ENCODE data around the gene RBMS1. TPM values are rescaled to one million over a fixed set of nuclear protein-coding genes. Genes with fewer than 3 reads are reported as not detected.

RBMS1 gene
- total and polyA plus RNA-seq, 4 donors, result 7.9 to 23.5 (median 15.5) TPM

DNA sequence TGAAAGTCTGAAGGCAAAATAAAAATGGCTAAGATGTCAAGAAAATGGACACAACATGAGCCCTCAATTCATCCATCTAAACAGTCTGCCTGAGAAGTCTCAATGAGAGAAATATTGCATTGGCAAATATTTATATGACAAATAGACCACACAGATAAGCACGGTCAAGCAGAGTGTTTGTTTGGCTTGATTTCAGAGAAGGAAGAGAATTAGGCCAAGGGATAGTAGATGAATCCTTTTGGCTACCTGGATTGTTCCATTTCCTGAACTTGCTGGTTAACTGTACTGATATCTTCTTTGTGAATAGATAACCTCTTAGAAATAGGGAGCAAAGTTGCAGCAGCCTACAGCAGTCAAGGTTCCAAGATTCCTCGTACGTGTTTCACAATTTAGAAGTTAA lies 129.6 kb downstream of the RBMS1 start:
- H3K27ac ChIP-seq (ENCODE audit: low read depth in 1 of 2, low read length in 2 of 2), result no peak overlapping the region
- no peak for DNase-seq (ENCODE audit: low spot score)
- TF ChIP-seq, protein P1, sequence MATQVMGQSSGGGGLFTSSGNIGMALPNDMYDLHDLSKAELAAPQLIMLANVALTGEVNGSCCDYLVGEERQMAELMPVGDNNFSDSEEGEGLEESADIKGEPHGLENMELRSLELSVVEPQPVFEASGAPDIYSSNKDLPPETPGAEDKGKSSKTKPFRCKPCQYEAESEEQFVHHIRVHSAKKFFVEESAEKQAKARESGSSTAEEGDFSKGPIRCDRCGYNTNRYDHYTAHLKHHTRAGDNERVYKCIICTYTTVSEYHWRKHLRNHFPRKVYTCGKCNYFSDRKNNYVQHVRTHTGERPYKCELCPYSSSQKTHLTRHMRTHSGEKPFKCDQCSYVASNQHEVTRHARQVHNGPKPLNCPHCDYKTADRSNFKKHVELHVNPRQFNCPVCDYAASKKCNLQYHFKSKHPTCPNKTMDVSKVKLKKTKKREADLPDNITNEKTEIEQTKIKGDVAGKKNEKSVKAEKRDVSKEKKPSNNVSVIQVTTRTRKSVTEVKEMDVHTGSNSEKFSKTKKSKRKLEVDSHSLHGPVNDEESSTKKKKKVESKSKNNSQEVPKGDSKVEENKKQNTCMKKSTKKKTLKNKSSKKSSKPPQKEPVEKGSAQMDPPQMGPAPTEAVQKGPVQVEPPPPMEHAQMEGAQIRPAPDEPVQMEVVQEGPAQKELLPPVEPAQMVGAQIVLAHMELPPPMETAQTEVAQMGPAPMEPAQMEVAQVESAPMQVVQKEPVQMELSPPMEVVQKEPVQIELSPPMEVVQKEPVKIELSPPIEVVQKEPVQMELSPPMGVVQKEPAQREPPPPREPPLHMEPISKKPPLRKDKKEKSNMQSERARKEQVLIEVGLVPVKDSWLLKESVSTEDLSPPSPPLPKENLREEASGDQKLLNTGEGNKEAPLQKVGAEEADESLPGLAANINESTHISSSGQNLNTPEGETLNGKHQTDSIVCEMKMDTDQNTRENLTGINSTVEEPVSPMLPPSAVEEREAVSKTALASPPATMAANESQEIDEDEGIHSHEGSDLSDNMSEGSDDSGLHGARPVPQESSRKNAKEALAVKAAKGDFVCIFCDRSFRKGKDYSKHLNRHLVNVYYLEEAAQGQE (IDR thresholded peaks at IDR 0.05), result no peak
- TF ChIP-seq, protein P2, sequence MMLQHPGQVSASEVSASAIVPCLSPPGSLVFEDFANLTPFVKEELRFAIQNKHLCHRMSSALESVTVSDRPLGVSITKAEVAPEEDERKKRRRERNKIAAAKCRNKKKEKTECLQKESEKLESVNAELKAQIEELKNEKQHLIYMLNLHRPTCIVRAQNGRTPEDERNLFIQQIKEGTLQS (IDR thresholded peaks at IDR 0.05), result no peak
- TF ChIP-seq, protein P3, sequence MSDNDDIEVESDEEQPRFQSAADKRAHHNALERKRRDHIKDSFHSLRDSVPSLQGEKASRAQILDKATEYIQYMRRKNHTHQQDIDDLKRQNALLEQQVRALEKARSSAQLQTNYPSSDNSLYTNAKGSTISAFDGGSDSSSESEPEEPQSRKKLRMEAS (IDR thresholded peaks at IDR 0.05), result no peak
- TF ChIP-seq HNF4A (conservative IDR thresholded peaks at IDR 0.05) (no peak), NR2F2 (IDR thresholded peaks at IDR 0.05) (no peak), RXRA (IDR thresholded peaks at IDR 0.05) (no peak), EGR1 (IDR thresholded peaks at IDR 0.05; ENCODE audit: low read depth in 2 of 2) (no peak), JUND (IDR thresholded peaks at IDR 0.05) (no peak), TAF1 (conservative IDR thresholded peaks at IDR 0.05) (no peak), HNF4G (IDR thresholded peaks at IDR 0.05) (no peak), FOXA1 (IDR thresholded peaks at IDR 0.05) (no peak), GABPA (IDR thresholded peaks at IDR 0.05 in 1 of 2, conservative IDR thresholded peaks at IDR 0.05 in 1 of 2) (no peak), RAD21 (IDR thresholded peaks at IDR 0.05) (no peak), FOXA2 (IDR thresholded peaks at IDR 0.05) (no peak), ZBTB33 (IDR thresholded peaks at IDR 0.05) (no peak), CTCF (IDR thresholded peaks at IDR 0.05; ENCODE audit: low read depth, low read length, missing input control) (no peak), SP1 (IDR thresholded peaks at IDR 0.05) (no peak)
- H3K27me3 ChIP-seq (ENCODE audit: control insufficient read depth in 4 of 4, insufficient read depth in 4 of 4, low read length in 3 of 4), result no peaks in the 10 kb centered on the region
- 56% methylated on average over 3 of the region's 3 CpGs for WGBS
- no peaks in the 10 kb centered on the region for H3K9me3 ChIP-seq (ENCODE audit: control insufficient read depth in 4 of 4, low read length in 3 of 4)
- H3K9ac ChIP-seq (ENCODE audit: low read depth in 1 of 2, low read length in 2 of 2), result no peak overlapping the region
- H3K4me1 ChIP-seq (ENCODE audit: control insufficient read depth in 4 of 4, insufficient read depth in 4 of 4, low read length in 3 of 4), result peaks cover 0 to 6% (median 0%) of the 10 kb centered on the region in 4 donors
- H3K36me3 ChIP-seq (ENCODE audit: control insufficient read depth in 4 of 4, insufficient read depth in 3 of 4, low read depth in 1 of 4, low read length in 3 of 4), result no peaks in the 10 kb centered on the region
- no peak overlapping the region for H3K4me3 ChIP-seq (ENCODE audit: low read depth in 1 of 3, low read length in 3 of 3)

DNA sequence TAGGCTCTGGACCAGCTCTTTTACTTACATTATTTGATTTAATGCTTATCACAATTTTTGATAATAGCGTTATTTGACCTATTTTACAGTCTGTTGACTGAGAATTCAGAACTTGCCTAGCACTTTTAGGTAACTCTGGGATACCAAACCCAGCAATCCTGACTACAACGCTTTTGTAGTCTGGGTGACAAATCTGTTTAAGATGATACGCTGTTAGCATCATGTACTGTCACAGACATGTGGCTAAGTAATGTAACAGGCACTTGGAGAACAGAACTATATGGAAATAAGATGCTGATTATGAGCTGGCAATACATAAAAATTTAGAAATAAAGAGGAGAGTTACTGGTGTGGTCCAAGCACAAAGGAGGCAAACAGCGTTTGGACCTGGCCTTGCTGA lies 130.6 kb downstream of the RBMS1 start:
- peaks cover 0 to 6% (median 0%) of the 10 kb centered on the region in 4 donors for H3K4me1 ChIP-seq (ENCODE audit: control insufficient read depth in 4 of 4, insufficient read depth in 4 of 4, low read length in 3 of 4)
- H3K4me3 ChIP-seq (ENCODE audit: low read depth in 1 of 3, low read length in 3 of 3), result no peak overlapping the region
- no peak overlapping the region for H3K9ac ChIP-seq (ENCODE audit: low read depth in 1 of 2, low read length in 2 of 2)
- H3K27me3 ChIP-seq (ENCODE audit: control insufficient read depth in 4 of 4, insufficient read depth in 4 of 4, low read length in 3 of 4), result no peaks in the 10 kb centered on the region
- no peak for DNase-seq (ENCODE audit: low spot score)
- H3K9me3 ChIP-seq (ENCODE audit: control insufficient read depth in 4 of 4, low read length in 3 of 4), result no peaks in the 10 kb centered on the region
- 92% methylated on average over 4 of the region's 4 CpGs for WGBS
- H3K27ac ChIP-seq (ENCODE audit: low read depth in 1 of 2, low read length in 2 of 2), result no peak overlapping the region
- no peaks in the 10 kb centered on the region for H3K36me3 ChIP-seq (ENCODE audit: control insufficient read depth in 4 of 4, insufficient read depth in 3 of 4, low read depth in 1 of 4, low read length in 3 of 4)
- TF ChIP-seq NR2F2 (IDR thresholded peaks at IDR 0.05) (no peak), TAF1 (conservative IDR thresholded peaks at IDR 0.05) (no peak), SP1 (IDR thresholded peaks at IDR 0.05) (no peak), YY1 (IDR thresholded peaks at IDR 0.05) (no peak), GABPA (IDR thresholded peaks at IDR 0.05 in 1 of 2, conservative IDR thresholded peaks at IDR 0.05 in 1 of 2) (no peak), RXRA (IDR thresholded peaks at IDR 0.05) (no peak)
- TF ChIP-seq, protein P3 (IDR thresholded peaks at IDR 0.05), result no peak
- TF ChIP-seq, protein P2 (IDR thresholded peaks at IDR 0.05), result no peak
- TF ChIP-seq, protein P1 (IDR thresholded peaks at IDR 0.05), result no peak
